Measurements from ENCODE around the gene EEF1A2. TPM values are rescaled to one million over a fixed set of nuclear protein-coding genes. Genes with fewer than 3 reads are reported as not detected.

Gene EEF1A2
- total and polyA plus RNA-seq, 12 donors = 59.5 to 407 (median 139) TPM

DNA sequence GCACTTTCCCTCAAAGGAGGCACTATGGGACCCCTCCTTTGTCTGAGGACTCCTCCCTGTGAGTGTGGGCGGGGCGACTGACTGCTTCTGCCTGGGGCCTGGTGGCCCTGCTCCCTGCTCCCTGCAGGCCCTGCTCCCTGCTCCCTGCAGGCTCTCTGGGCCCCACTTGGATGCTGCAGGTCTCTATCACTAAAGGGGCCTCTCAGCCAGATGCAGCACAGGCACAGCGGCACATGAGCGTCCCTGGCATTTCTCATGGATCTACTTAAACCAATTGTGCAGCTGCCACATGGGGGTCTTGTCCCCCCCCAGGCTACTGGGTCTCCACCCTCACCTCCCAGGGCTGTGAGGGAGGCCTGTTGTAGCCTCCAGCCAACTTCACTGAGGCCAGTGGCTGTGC is 7.8 kb downstream of the EEF1A2 start:
- Histone ChIP-seq H3K27me3 (no peaks in the 10 kb centered on the region), H3K27ac (no peak overlapping the region), H3K36me3 (replicated peaks in 1 of 2) (peaks cover 0 to 5% of the 10 kb centered on the region in 2 donors), H3K9me3 (replicated peaks in 1 of 3) (no peaks in the 10 kb centered on the region), H3K4me1 (replicated peaks in 1 of 2) (no peaks in the 10 kb centered on the region), H3K4me3 (no peak overlapping the region)
- 68 to 85% (median 80%) methylated on average over 3 to 4 of the region's 4 CpGs for WGBS, 4 donors
- intact Hi-C loops (cut with DNase I) = no loop called here
- DNase-seq = no peak
- TF ChIP-seq POLR2A (IDR thresholded peaks at IDR 0.05) = no peak
- TF ChIP-seq, protein P1, sequence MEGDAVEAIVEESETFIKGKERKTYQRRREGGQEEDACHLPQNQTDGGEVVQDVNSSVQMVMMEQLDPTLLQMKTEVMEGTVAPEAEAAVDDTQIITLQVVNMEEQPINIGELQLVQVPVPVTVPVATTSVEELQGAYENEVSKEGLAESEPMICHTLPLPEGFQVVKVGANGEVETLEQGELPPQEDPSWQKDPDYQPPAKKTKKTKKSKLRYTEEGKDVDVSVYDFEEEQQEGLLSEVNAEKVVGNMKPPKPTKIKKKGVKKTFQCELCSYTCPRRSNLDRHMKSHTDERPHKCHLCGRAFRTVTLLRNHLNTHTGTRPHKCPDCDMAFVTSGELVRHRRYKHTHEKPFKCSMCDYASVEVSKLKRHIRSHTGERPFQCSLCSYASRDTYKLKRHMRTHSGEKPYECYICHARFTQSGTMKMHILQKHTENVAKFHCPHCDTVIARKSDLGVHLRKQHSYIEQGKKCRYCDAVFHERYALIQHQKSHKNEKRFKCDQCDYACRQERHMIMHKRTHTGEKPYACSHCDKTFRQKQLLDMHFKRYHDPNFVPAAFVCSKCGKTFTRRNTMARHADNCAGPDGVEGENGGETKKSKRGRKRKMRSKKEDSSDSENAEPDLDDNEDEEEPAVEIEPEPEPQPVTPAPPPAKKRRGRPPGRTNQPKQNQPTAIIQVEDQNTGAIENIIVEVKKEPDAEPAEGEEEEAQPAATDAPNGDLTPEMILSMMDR (IDR thresholded peaks at IDR 0.05) = no peak

DNA sequence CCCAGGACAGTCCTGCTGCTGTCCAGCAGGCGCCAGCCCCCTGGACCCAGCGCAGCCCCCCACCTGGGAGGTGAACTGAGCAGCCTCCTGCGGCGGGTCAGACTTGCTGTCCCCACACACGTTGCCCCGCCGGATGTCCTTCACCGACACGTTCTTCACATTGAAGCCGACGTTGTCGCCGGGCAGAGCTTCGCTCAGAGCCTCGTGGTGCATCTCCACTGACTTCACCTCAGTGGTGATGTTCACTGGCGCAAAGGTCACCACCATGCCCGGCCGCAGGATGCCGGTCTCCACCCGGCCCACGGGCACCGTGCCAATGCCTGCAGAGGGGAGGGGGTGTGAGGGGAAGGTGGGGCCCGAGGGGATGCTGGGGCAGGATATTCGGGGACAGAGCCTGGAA is 8.5 kb downstream of the EEF1A2 start:
- H3K36me3 ChIP-seq (replicated peaks in 1 of 2) = peaks cover 0 to 5% of the 10 kb centered on the region in 2 donors
- 80 to 89% (median 84%) methylated on average over 20 to 24 of the region's 24 CpGs for WGBS, 4 donors
- no peaks in the 10 kb centered on the region for H3K9me3 ChIP-seq (replicated peaks in 1 of 3)
- H3K27me3 ChIP-seq = peaks cover 2% of the 10 kb centered on the region
- DNase-seq = no peak
- no peak overlapping the region for H3K4me3 ChIP-seq
- TF ChIP-seq, protein P1 (IDR thresholded peaks at IDR 0.05) = no peak
- no peak for TF ChIP-seq POLR2A (IDR thresholded peaks at IDR 0.05)
- H3K4me1 ChIP-seq (replicated peaks in 1 of 2) = no peaks in the 10 kb centered on the region
- no peak overlapping the region for H3K27ac ChIP-seq
- intact Hi-C loops (cut with DNase I) = no loop called here

DNA sequence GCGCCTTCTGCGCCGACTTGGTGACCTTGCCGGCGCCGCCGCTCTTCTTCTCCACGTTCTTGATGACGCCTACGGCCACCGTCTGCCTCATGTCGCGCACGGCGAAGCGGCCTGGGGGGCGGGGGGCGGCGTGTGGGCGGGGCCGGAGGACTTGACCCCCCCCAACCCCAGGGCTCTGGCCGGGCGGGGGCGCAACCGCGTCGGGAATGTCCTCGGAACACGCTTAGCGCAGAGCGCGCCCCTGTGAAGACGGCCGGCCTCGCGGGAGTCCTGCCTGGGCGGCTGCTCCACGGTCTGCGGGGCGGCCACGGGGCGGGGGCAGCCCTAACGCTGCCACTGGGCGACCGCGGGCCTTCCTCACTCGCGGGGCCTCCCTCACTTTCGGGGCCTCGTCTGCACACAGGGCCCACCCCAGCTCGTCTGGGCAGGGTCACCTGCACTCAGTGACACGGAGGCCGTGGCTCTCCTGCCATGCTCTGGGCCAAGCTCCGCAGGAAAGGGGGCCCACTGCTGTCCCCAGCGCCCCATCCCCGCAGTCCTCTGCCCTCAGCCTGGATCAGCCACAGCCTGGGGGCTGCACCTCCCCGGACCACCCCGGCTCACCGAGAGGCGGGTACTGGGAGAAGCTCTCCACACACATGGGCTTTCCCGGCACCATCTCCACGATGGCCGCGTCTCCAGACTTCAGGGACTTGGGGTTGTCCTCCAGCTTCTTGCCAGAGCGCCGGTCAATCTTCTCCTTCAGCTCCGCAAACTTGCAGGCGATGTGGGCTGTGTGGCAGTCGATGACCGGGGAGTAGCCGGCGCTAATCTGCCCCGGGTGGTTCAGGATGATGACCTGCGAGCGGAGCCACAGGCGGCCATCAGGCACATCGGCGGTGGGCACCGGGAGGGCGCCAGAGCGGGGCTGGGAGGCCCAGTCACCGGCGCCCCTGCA is 10.3 kb downstream of the EEF1A2 start:
- TF ChIP-seq, protein P1 (IDR thresholded peaks at IDR 0.05) = no peak
- no peak for TF ChIP-seq POLR2A (IDR thresholded peaks at IDR 0.05)
- H3K27ac ChIP-seq = no peak overlapping the region
- H3K4me1 ChIP-seq (replicated peaks in 1 of 2) = no peaks in the 10 kb centered on the region
- H3K36me3 ChIP-seq (replicated peaks in 1 of 2) = peaks cover 0 to 5% of the 10 kb centered on the region in 2 donors
- no peak for DNase-seq
- H3K27me3 ChIP-seq = peaks cover 6% of the 10 kb centered on the region
- H3K4me3 ChIP-seq = no peak overlapping the region
- intact Hi-C loops (cut with DNase I) = no loop called here
- H3K9me3 ChIP-seq (replicated peaks in 1 of 3) = no peaks in the 10 kb centered on the region
- WGBS, 4 donors = 35 to 80% (median 56%) methylated on average over 15 to 83 of the region's 83 CpGs

DNA sequence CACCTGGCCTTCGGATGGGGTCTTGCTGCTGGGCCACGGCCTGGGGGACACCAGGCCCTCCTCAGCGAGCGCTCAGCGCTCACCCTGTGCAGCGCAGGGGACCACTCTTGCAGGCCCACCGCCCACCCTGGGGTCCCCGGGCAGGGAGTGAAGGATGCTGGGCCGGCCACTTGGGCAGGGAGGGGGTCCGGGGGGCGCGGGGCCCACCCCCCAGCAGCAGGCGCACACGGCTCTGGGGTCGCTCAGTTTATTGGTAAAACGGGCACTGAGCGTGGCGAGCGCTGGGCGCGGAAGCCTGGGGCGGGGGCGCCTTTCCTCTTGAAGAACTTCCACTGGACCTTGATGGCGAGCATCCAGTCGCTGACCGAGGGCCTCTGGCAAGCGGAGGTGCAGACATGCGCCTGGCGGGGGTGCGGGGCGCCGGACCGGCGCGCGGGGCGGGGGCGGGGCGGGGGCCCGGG is 11.1 kb downstream of the EEF1A2 start:
- WGBS, 4 donors = 46 to 60% (median 47%) methylated on average over 1 to 38 of the region's 40 CpGs; no CpG with 5 or more reads in 1 of the 4 donors
- TF ChIP-seq POLR2A (IDR thresholded peaks at IDR 0.05) = no peak
- TF ChIP-seq, protein P1 (IDR thresholded peaks at IDR 0.05) = no peak
- H3K27me3 ChIP-seq = peaks cover 6% of the 10 kb centered on the region

More for the DNA sequence above, 11.1 kb downstream of the EEF1A2 start:
- H3K9me3 ChIP-seq (replicated peaks in 1 of 3) = no peaks in the 10 kb centered on the region
- H3K4me3 ChIP-seq = no peak overlapping the region
- intact Hi-C loops (cut with DNase I) = no loop called here
- H3K27ac ChIP-seq = no peak overlapping the region
- H3K4me1 ChIP-seq (replicated peaks in 1 of 2) = no peaks in the 10 kb centered on the region
- peaks cover 0 to 5% of the 10 kb centered on the region in 2 donors for H3K36me3 ChIP-seq (replicated peaks in 1 of 2)
- no peak for DNase-seq
